IMR-90 (cell line): ENCODE measurements around the gene COL18A1.

Experiments used
- MXI1 ChIP-seq: IDR thresholded peaks from 2 replicates; pipeline ENCODE4 v1.6.1; 2012; ENCODE audit warnings: low read depth, mild to moderate bottlenecking, low read length, moderate library complexity, borderline replicate concordance
- POLR2A ChIP-seq: IDR thresholded peaks from 2 replicates; pipeline ENCODE4 v1.6.1; 2012; ENCODE audit warnings: mild to moderate bottlenecking, low read depth, low read length
- RAD21 ChIP-seq: IDR thresholded peaks from 2 replicates; pipeline ENCODE4 v1.6.1; 2012; ENCODE audit warnings: low read length, improper control_type of control experiment
- SMC3 ChIP-seq: fragments of 150-350 bp; IDR thresholded peaks from 2 replicates; pipeline ENCODE4 v1.6.1; 2016; ENCODE audit warnings: low read depth, mild to moderate bottlenecking, antibody characterized with exemption, low read length, moderate library complexity
- TF ChIP-seq, protein P1 (sequence below): conservative IDR thresholded peaks from 2 replicates; pipeline ENCODE4 v1.5.1; 2012; ENCODE audit warnings: mild to moderate bottlenecking, low read depth, low read length, improper control_type of control experiment
- TF ChIP-seq, protein P2 (sequence below): fragments of 150-350 bp; IDR thresholded peaks from 2 replicates; pipeline ENCODE4 v1.6.1; 2017; ENCODE audit warnings: mild to moderate bottlenecking, antibody characterized with exemption, low read length, low read depth

DNA sequence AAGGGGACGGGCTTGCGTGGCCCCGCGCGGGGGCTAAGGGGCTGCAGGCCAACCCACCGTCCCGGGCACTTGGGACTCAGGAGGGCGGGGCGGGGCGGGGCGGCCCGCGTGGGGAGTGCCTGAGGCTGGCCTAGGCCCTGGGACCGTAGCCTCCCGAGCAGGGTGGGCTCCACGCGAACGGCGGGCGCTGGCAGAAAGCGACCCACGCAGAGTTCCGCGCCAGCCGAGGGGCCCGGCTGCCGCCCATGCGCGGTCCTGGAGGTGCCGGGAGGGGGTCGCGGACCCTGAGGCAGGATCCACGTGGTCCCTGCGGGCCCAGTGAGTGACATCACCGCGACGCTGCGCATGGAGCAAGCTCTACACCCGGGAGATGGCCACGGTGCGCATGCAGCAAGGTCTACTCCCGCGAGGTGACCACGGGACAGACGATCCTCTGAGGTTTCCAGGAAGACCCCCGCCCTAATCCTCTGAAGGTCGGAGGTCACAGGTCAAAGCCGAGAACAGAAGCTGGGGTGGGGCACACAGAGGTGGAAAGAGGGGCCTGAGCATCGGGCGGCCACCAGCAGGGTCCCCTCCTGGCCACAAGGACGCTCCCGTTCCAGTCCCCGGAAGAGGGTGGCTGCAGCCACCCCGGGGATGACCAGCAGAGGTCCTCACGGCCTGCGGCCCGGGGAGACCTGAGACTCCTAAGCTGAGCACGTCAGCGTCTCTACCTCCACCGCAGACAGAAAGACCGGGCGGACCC is 150.8 kb downstream of the COL18A1 start:
- TF ChIP-seq, protein P1, sequence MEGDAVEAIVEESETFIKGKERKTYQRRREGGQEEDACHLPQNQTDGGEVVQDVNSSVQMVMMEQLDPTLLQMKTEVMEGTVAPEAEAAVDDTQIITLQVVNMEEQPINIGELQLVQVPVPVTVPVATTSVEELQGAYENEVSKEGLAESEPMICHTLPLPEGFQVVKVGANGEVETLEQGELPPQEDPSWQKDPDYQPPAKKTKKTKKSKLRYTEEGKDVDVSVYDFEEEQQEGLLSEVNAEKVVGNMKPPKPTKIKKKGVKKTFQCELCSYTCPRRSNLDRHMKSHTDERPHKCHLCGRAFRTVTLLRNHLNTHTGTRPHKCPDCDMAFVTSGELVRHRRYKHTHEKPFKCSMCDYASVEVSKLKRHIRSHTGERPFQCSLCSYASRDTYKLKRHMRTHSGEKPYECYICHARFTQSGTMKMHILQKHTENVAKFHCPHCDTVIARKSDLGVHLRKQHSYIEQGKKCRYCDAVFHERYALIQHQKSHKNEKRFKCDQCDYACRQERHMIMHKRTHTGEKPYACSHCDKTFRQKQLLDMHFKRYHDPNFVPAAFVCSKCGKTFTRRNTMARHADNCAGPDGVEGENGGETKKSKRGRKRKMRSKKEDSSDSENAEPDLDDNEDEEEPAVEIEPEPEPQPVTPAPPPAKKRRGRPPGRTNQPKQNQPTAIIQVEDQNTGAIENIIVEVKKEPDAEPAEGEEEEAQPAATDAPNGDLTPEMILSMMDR, result peak; percentile 97
- TF ChIP-seq POLR2A, result 0 out of 2 replicates have a peak, but pooled peaks have one; percentile 11
- TF ChIP-seq SMC3, result peak; percentile 90
- TF ChIP-seq, protein P2, sequence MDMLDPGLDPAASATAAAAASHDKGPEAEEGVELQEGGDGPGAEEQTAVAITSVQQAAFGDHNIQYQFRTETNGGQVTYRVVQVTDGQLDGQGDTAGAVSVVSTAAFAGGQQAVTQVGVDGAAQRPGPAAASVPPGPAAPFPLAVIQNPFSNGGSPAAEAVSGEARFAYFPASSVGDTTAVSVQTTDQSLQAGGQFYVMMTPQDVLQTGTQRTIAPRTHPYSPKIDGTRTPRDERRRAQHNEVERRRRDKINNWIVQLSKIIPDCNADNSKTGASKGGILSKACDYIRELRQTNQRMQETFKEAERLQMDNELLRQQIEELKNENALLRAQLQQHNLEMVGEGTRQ, result peak; percentile 67; the same call in 1 of the 2 replicates
- TF ChIP-seq MXI1, result peak; percentile 90
- TF ChIP-seq RAD21, result peak; percentile 95
